ENCODE measurements around the gene CHCHD6.

Gene CHCHD6

DNA sequence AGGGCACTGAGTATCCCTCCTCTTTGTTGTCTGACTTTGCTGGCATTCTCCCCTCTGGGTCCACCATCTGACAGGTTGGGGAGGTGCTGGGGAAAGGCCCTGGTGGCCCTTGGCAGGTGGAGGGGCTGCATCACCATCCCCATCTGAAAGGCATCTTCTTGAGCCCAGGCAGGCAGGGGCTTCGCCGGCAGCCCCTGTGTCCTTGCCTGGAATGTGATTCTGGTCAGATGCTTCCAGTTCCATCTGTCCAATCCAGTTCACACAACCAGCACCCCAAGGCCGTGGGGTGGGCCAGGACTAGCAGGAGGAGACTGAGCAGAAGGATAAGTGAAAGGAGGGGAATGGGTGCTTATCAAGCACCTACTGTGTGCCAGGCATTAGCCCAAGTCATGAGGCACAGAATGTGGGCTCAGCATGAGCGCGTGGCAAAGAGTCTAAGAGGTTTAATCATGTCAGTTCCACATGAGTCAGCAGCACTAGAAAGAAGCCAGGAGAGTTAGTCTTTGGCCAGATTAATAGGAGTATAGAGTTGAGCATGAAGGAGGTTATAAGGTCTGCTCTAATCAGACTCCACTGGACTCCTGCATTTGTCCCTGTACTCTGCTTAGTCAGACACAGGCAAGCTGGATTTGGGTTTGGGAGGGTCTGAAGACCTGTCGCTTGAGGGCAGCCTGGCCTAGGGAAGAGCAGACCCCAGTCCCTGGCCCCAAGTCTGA, 38.7 kb upstream of the CHCHD6 start:
- no peak for ATAC-seq (replicated peaks)
- H3K9me3 Mint-ChIP-seq, result no peaks in the 10 kb centered on the region

DNA sequence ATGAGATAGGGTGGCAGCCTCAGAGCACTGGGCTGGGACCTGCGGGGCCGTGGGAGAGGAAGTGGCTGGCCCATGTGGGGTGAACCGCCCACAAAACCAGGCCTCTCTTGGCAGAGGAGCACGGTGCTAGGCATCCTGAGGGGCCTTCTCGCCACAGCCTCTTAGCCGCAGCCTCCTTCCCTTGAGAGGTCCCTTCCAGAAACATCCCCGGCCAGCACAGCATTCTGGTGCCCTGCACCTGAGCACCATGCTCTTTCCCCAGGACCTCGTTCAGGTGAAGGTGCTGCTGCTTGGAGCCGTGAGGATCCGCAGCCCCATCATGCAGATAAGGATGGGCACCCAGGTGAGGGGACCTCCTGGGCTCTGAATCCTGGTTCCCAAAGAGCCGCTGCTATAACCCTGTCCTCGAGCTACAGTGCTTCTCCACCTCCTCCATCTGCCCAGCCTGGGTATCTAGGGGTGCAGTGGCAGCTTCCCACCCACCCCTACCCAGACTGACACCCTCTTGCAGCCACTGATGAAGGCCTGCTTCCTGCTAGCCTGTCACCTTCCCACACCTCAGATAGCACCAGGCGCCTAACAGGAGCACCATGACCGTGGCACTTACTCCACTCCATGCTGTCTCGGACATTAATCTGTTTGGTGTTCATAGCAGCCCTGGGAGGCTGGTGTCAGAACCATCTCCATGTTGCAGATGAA, 37.9 kb upstream of the CHCHD6 start:
- H3K9me3 Mint-ChIP-seq, result peaks cover 0 to 1% of the 10 kb centered on the region in 2 donors
- DNase-seq (no peak), ATAC-seq (replicated peaks) (no peak)
- no peaks in the 10 kb centered on the region for H3K36me3 Mint-ChIP-seq (ENCODE audit: insufficient read depth)
- no peak overlapping the region for H3K4me3 Mint-ChIP-seq
- H3K27ac Mint-ChIP-seq, result no peak overlapping the region
- peaks cover 8 to 9% of the 10 kb centered on the region in 2 donors for H3K4me1 Mint-ChIP-seq (ENCODE audit: low read depth in 2 of 2)
- H3K27me3 Mint-ChIP-seq, result peaks cover 7 to 78% of the 10 kb centered on the region in 2 donors

More for the DNA sequence above, 38.7 kb upstream of the CHCHD6 start:
- peak overlapping the region in 1 of 2 donors; percentile 11 for H3K27ac Mint-ChIP-seq
- peaks cover 8 to 9% of the 10 kb centered on the region in 2 donors for H3K4me1 Mint-ChIP-seq (ENCODE audit: low read depth in 2 of 2)
- H3K36me3 Mint-ChIP-seq (ENCODE audit: insufficient read depth), result no peaks in the 10 kb centered on the region
- peaks cover 13 to 85% of the 10 kb centered on the region in 2 donors for H3K27me3 Mint-ChIP-seq
- DNase-seq, result no peak
- H3K4me3 Mint-ChIP-seq, result no peak overlapping the region

DNA sequence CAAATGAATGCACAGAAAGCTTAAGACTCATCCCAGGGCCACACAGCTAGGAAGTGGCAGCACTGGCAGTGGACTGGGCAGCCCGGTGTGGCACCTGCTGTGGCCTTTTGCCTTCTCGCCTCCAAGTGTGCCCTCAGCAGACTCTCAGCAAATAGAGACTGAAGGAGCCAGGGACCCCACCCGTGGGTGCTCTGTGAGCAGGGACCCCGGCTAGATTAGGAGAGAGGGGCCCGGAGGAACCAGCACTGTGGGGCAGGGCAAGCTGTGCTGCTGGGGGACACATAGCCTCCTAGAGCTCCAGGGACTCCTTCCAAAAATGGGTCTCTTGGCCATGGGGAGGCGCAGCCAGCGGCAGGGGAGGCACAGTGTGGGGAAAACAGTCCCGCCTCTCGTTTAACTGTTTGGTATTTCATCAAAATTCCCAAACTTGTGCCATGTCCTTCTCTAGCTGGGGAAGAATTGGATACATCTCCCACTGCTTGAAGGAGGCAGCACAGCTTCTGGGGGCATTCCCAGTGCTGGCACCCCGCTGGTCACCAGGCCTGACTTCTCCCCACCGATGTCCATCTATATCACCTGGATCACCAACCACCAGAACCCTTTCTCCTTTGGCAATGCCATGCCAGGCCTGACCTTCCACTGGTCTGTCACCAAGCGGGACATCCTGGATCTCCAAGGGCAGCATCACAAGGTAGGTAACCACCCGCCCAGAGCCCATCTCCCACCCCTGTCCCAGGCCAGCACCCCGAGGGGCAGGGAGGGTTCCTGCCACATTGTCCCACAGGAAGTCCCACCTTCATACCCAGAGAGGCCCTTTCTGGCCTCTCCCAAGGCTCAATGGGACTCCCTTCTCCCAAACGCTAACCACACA, 37.1 kb upstream of the CHCHD6 start:
- H3K9me3 Mint-ChIP-seq, result peaks cover 0 to 5% of the 10 kb centered on the region in 2 donors
- DNase-seq (no peak), ATAC-seq (replicated peaks) (no peak)
- H3K4me1 Mint-ChIP-seq (ENCODE audit: low read depth in 2 of 2), result peaks cover 8 to 9% of the 10 kb centered on the region in 2 donors
- H3K4me3 Mint-ChIP-seq, result no peak overlapping the region
- no peaks in the 10 kb centered on the region for H3K36me3 Mint-ChIP-seq (ENCODE audit: insufficient read depth)
- H3K27me3 Mint-ChIP-seq, result peaks cover 0 to 70% of the 10 kb centered on the region in 2 donors
- no peak overlapping the region for H3K27ac Mint-ChIP-seq

DNA sequence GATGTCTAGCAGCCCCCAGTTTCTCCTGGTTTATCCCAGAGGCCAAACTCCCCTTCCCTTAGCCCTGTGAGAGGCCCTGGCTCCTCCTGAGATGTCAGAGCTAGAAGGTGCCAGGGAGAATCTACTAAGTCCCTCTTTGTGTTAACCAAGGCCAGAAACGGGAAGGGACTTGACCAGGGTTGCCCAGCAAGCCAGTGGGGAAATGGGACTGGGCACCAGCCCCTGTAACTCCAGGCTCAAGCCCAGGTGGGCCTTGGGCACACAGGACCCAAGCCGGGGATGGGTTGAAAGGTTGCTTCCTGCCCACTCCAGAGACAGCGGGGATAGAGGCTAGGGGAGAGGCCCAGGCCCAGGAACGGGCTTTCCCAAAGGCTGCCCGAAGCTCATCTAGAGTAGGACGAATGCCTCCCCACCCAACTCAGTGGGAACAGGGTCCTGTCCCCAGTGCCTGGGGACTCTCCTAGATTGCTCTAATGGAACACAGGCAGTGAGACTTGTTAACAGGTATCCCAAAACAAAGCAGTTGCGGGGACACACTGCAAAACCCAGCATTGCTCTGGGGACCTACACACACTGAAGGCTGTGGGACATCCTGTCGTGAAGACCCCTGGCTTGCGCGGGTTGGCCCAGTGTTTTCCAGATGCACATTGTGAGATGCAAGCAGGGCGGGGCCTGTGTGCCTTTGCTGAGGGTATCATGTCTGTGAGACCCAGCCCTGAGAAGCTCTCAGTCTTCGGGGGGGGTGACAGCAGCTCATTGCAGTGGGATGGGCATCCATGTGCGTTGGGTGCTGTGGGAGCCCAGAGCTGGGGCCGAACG, 36.2 kb upstream of the CHCHD6 start:
- Mint-ChIP-seq H3K27ac (no peak overlapping the region), H3K27me3 (peaks cover 0 to 61% of the 10 kb centered on the region in 2 donors), H3K4me1 (ENCODE audit: low read depth in 2 of 2) (peaks cover 8 to 9% of the 10 kb centered on the region in 2 donors), H3K9me3 (peaks cover 0 to 5% of the 10 kb centered on the region in 2 donors), H3K4me3 (no peak overlapping the region), H3K36me3 (ENCODE audit: insufficient read depth) (no peaks in the 10 kb centered on the region)
- DNase-seq, result no peak
- ATAC-seq (replicated peaks), result no peak

DNA sequence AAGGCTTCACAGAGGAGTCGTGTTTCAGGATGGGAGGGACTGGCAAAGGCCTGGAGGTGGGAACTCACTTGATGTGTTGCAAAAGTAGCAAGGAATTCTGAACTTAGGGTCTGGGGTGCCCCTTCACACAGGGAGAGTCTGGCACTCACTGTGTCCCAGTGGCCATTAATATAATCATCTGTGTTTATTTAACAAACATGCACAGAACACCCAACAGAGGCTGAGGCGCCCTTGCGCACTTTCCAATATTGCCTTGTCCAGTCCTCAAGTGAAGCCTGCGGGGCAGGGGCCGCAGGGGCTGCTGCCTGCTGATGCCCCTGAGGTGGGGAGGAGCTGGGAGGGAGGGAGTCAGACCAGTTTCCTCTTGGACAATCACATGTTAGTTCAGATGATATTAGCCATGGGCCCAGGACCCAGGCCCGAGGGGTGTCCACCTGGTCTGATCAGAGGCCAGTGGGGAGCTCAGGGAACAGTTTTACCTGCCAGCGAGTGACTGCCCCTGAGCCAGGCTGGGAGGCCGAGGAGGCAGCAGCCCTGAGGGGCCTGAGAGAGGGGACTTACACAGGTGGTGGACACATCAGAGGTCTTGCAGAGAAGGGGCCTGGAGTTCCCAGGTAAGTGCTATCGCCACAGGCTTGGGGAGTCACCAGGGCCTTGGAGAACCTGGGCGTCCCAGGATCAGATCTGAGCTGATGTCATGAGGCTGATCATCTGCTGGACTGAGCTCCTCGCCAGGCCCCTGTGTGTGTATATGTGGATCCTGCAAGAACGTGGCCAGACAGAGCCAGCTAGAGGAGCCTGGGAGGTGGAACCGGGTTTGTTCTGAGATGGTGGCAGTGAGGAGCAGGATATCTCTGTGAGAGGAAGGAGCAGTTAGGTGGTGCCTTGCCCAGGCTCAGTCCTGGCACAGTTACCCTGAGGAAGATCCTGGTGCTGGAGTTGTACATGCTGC, 35.3 kb upstream of the CHCHD6 start:
- Mint-ChIP-seq H3K27ac (no peak overlapping the region), H3K4me1 (ENCODE audit: low read depth in 2 of 2) (peaks cover 8 to 9% of the 10 kb centered on the region in 2 donors), H3K36me3 (ENCODE audit: insufficient read depth) (no peaks in the 10 kb centered on the region), H3K4me3 (no peak overlapping the region), H3K27me3 (peaks cover 0 to 52% of the 10 kb centered on the region in 2 donors), H3K9me3 (peaks cover 0 to 5% of the 10 kb centered on the region in 2 donors)
- DNase-seq (no peak), ATAC-seq (replicated peaks) (no peak)

- Mint-ChIP-seq H3K9me3 (peaks cover 0 to 5% of the 10 kb centered on the region in 2 donors), H3K4me1 (ENCODE audit: low read depth in 2 of 2) (no peaks in the 10 kb centered on the region), H3K27me3 (peaks cover 12 to 48% of the 10 kb centered on the region in 2 donors), H3K36me3 (ENCODE audit: insufficient read depth) (no peaks in the 10 kb centered on the region), H3K27ac (peak overlapping the region in 1 of 2 donors; percentile 44), H3K4me3 (no peak overlapping the region)
- DNase-seq, result no peak
- peak; percentile 52 for ATAC-seq (replicated peaks)
Measured at GRCh38 chr3:126671521-126671920, 32.5 kb upstream of the CHCHD6 start.

GRCh38 chr3:126672340-126672739, 31.7 kb upstream of the CHCHD6 start:
- H3K4me1 Mint-ChIP-seq (ENCODE audit: low read depth in 2 of 2), result no peaks in the 10 kb centered on the region
- ATAC-seq (replicated peaks) (no peak), DNase-seq (no peak)

GRCh38 chr3:126672741-126673140, 31.3 kb upstream of the CHCHD6 start:
- H3K4me3 Mint-ChIP-seq, result no peak overlapping the region
- ATAC-seq (replicated peaks) (no peak), DNase-seq (no peak)
- peaks cover 20 to 48% of the 10 kb centered on the region in 2 donors for H3K27me3 Mint-ChIP-seq
- no peaks in the 10 kb centered on the region for H3K4me1 Mint-ChIP-seq (ENCODE audit: low read depth in 2 of 2)
- no peaks in the 10 kb centered on the region for H3K36me3 Mint-ChIP-seq (ENCODE audit: insufficient read depth)
- H3K27ac Mint-ChIP-seq, result no peak overlapping the region
- H3K9me3 Mint-ChIP-seq, result peaks cover 0 to 5% of the 10 kb centered on the region in 2 donors

More at GRCh38 chr3:126672340-126672739, 31.7 kb upstream of the CHCHD6 start:
- H3K9me3 Mint-ChIP-seq, result peaks cover 0 to 5% of the 10 kb centered on the region in 2 donors
- no peaks in the 10 kb centered on the region for H3K36me3 Mint-ChIP-seq (ENCODE audit: insufficient read depth)
- H3K27ac Mint-ChIP-seq, result no peak overlapping the region
- H3K27me3 Mint-ChIP-seq, result peaks cover 18 to 48% of the 10 kb centered on the region in 2 donors
- no peak overlapping the region for H3K4me3 Mint-ChIP-seq

GRCh38 chr3:126676919-126677705, 26.9 kb upstream of the CHCHD6 start:
- no peak overlapping the region for H3K4me3 Mint-ChIP-seq
- DNase-seq, result no peak
- H3K27me3 Mint-ChIP-seq, result peaks cover 29 to 49% of the 10 kb centered on the region in 2 donors
- peaks cover 4% of the 10 kb centered on the region in 2 donors for H3K4me1 Mint-ChIP-seq (ENCODE audit: low read depth in 2 of 2)
- no peak overlapping the region for H3K27ac Mint-ChIP-seq
- H3K36me3 Mint-ChIP-seq (ENCODE audit: insufficient read depth), result no peaks in the 10 kb centered on the region
- no peaks in the 10 kb centered on the region for H3K9me3 Mint-ChIP-seq
- ATAC-seq (replicated peaks), result no peak

DNA sequence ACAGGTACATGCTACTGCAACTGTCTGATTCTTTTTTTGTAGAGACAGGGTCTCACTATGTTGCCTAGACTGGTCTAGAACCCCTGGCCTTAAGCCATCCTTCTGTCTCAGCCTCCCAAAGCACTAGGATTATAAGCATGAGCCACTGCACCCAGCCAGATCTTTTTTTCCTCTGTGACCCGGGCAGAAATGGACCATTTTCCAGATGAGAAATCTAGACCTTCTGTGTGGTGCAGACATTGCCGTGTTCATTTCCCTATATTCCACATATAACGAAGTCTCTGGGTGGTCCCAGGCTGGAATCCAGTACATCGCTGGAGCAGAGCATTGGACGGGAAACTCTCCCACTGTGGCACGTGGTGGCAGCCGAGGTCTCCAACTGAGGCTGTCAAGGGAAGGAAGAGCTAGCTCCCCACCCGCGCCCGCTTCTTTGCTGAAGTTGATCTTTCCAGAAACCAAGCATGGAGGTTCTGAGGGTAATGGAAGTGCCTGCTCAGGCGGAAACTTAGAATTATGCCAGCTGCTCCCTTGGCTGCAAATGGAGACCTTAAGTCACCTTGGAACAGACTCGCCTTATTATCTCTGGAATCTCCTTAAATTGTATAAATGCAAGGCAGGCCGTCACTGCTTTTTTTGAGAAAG, 26.1 kb upstream of the CHCHD6 start:
- ATAC-seq (replicated peaks), result no peak
- Mint-ChIP-seq H3K4me3 (no peak overlapping the region), H3K4me1 (ENCODE audit: low read depth in 2 of 2) (peaks cover 4% of the 10 kb centered on the region in 2 donors), H3K9me3 (no peaks in the 10 kb centered on the region), H3K27me3 (peaks cover 35 to 49% of the 10 kb centered on the region in 2 donors), H3K36me3 (ENCODE audit: insufficient read depth) (no peaks in the 10 kb centered on the region), H3K27ac (no peak overlapping the region)
- DNase-seq, result no peak
